GM12875 (cell line): Measurements from ENCODE around the gene DPYSL5.

Source experiments
- H3K4me3 ChIP-seq: one replicate; pipeline ENCODE4 v1.5.1; 2011; ENCODE audit warnings: low read depth, low read length, control low read depth
- TF ChIP-seq, protein P1 (sequence below): IDR thresholded peaks from 2 replicates; pipeline ENCODE4 v1.5.1; 2011; ENCODE audit warnings: low read depth, mild to moderate bottlenecking, control low read depth, inconsistent platforms, low read length, moderate library complexity, borderline replicate concordance; ENCODE audit not compliant: insufficient read depth

The DPYSL5 gene

DNA sequence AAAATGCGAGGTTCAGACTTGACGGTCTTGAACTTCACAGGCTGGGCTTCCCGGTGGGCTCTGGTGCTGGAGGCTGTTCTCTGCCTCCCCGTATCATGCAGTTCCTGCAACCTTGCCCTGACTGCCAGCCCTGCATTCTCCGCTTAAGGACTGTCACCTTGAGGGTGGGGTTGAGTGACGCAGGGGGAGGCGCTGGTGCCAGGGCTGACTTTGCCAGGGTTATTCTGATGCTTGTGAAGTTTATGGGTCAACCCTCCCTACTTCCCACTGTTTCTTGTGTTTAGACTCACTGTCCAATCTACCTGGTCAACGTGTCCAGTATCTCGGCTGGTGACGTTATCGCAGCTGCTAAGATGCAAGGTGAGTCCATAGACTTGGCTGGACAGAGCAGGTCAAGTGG, 85.0 kb downstream of the DPYSL5 start:
- TF ChIP-seq, protein P1, sequence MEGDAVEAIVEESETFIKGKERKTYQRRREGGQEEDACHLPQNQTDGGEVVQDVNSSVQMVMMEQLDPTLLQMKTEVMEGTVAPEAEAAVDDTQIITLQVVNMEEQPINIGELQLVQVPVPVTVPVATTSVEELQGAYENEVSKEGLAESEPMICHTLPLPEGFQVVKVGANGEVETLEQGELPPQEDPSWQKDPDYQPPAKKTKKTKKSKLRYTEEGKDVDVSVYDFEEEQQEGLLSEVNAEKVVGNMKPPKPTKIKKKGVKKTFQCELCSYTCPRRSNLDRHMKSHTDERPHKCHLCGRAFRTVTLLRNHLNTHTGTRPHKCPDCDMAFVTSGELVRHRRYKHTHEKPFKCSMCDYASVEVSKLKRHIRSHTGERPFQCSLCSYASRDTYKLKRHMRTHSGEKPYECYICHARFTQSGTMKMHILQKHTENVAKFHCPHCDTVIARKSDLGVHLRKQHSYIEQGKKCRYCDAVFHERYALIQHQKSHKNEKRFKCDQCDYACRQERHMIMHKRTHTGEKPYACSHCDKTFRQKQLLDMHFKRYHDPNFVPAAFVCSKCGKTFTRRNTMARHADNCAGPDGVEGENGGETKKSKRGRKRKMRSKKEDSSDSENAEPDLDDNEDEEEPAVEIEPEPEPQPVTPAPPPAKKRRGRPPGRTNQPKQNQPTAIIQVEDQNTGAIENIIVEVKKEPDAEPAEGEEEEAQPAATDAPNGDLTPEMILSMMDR, result no peak
- no peak overlapping the region for H3K4me3 ChIP-seq

DNA sequence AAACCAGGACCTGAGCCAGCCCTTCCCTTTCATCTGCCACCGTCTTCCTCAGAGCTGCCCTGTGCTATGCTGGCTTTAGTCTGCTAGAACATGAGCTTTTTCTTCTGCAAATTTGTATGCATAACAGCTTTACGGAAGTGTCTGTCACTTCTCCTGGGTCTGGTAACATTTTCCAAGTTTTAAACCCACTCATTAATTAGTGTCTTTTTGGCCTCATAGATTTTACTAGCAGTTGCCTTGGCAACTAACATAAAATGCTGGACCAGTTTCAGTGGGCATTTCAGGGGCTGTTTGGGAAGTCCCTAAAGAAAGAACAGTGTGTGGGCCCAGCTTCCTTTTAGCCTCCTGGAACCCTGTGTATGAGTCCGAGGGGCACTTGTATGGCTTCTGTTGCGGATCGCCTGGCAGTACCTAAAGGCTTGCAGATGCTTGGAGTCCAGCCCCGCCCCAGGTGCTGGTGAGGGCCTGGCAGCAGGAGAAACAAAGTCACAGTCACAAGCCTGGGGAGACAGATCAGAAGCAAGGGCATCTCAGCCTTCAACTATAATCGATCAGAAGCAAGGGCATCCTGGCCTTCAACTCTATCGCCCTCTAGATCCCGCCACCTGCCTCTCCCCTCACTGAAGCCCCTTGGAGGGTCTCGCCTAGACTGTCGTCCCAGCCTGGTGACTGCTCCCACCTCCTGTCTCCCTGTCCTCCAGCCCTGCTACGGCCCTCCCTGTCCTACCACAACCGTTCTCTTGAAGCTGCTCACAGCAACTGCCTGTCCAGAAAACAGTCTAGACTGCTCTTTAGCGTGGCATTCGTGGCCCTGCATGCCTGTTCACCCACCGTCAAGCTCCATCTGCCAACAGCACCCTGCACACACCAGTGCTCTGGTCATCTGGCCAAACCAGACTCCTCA, 85.8 kb downstream of the DPYSL5 start:
- no peak overlapping the region for H3K4me3 ChIP-seq
- TF ChIP-seq, protein P1, result no peak

DNA sequence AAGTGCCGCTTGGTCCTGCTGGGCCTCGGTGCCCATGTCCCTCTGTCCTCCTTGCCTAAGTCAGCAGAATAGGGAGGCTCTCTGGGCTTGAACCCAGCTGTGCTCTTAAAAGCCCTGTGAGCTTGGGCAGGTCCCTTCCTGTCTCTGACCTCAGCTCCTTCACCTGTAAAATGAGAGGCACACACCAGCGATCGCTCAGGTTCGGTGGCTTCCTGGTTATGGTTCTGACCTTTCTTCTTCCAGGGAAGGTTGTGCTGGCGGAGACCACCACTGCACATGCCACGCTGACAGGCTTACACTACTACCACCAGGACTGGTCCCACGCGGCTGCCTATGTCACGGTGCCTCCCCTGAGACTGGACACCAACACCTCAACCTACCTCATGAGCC, 86.4 kb downstream of the DPYSL5 start:
- TF ChIP-seq, protein P1, result no peak
- no peak overlapping the region for H3K4me3 ChIP-seq

DNA sequence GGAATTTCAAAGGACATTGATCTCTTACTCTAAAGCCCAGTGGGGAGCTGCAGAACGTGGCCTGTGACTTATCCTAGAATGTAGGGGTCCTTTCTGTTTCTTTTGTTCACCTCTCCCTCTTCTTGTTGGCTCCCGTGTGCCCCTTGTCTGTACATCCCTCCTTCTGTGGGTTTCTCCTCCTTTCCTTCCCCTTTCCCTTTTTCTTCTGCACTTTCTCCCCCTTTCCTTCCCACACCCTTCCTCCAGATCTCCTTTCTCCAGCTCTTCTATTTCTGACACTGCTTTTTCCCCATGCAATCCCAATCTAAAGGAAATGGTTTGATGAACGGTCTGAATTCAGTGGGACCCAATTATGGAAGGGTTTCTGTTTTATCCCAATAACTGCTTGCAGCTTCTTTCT, 87.1 kb downstream of the DPYSL5 start:
- no peak overlapping the region for H3K4me3 ChIP-seq
- TF ChIP-seq, protein P1, result no peak

DNA sequence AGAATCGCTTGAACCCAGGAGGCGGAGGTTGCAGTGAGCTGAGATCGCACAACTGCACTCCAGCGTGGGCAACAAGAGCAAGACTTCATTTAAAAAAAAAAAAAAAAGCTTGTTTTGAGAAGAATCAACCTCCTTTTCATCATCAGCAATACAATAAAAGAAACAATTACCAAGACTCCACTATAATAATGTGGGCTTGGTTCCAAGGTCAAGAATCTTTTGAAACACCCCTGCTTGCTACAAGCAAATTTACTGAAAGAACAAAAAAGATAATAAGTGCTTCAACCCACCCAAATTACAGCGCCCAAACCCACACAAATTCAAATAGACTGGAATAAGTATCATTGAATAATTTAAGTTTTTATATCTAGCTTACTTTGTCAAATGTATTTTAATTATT, 88.9 kb downstream of the DPYSL5 start:
- TF ChIP-seq, protein P1, result no peak
- H3K4me3 ChIP-seq, result no peak overlapping the region

DNA sequence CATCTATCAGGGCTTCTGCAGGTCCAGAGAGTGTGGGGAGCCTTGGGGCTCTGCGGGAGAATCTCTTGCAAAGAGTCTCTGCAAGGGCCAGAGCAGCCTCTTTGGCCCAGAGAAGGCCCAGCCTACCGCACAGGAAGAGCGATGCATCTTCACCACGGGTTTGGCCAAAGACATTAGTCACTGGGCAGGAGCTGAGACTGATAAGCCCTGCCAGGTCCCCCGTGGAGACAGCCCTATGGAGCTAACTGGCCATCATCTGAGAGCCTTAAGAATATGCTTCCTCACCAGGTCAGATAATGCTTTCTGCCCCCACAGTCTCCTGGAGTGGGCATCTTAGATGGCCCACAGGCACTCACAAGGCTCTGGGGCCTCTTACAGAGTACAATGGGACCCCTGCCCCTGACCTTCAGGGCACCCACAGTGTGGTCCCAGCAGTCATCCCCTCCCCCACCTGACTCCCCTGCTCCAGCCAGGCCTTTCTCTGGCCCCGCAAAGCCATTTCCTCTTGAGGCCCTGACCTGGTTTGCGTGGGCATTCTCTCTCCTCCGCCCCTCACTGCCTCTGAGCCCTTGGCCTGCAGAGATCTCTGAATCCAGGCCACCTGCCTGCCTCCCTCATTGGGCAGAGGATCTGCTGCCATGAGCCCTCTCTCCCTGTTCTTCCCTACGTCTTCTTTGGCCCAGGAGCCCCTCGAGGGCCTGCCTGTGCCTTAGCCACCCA, 90.6 kb downstream of the DPYSL5 start:
- TF ChIP-seq, protein P1, result no peak
- H3K4me3 ChIP-seq, result no peak overlapping the region
